Keratinocyte (primary cell): ENCODE results near the gene CIT. TPM values are rescaled to one million over a fixed set of nuclear protein-coding genes. Genes with fewer than 3 reads are reported as not detected.

Experiments
- DNase-seq: peaks from one replicate; pipeline ENCODE4 v3.0.0-alpha.2; 2011; ENCODE audit warnings: low read depth, missing footprints, low spot score
- FAIRE-seq: peaks from 2 replicates; lab custom pipeline; 2011; peaks lifted over from hg19 to GRCh38; lab: Jason Lieb, UNC
- H2AFZ ChIP-seq: 2 replicates; pipeline ENCODE4 v1.6.0; 2012; ENCODE audit warnings: low read length, control low read depth, inconsistent platforms; ENCODE audit not compliant: control insufficient read depth
- H3K27ac ChIP-seq: 2 replicates; pipeline ENCODE4 v1.5.1; 2011; ENCODE audit warnings: low read length; ENCODE audit not compliant: control insufficient read depth, insufficient read depth
- H3K27me3 ChIP-seq: 3 replicates; pipeline ENCODE4 v1.6.0; 2011; ENCODE audit warnings: low read length; ENCODE audit not compliant: control insufficient read depth, insufficient read depth; ENCODE audit errors: extremely low read depth
- H3K36me3 ChIP-seq, 2 experiments: 2 replicates in 1 of 2; 3 replicates in 1 of 2; pipeline ENCODE4 v1.5.1; 2011; ENCODE audit warnings: low read length in 2 of 2, mild to moderate bottlenecking in 1 of 2; ENCODE audit not compliant: control insufficient read depth in 2 of 2, insufficient read depth in 2 of 2; ENCODE audit errors: extremely low read depth in 1 of 2
- H3K4me1 ChIP-seq: 3 replicates; pipeline ENCODE4 v1.5.1; 2011; ENCODE audit warnings: low read length; ENCODE audit not compliant: control insufficient read depth, insufficient read depth; ENCODE audit errors: extremely low read depth
- H3K4me2 ChIP-seq: 3 replicates; pipeline ENCODE4 v1.6.0; 2011; ENCODE audit warnings: low read depth, low read length; ENCODE audit not compliant: control insufficient read depth, insufficient read depth; ENCODE audit errors: extremely low read depth
- H3K4me3 ChIP-seq, 3 experiments: fragments of 200-600 bp in 1 of 3; sonication (generic) in 1 of 3; 2 replicates in 2 of 3; 3 replicates in 1 of 3; pipeline ENCODE4 v1.5.1; 2011 to 2016; ENCODE audit warnings: low read length in 3 of 3, mild to moderate bottlenecking in 3 of 3, control low read depth in 2 of 3, inconsistent platforms in 1 of 3, low read depth in 1 of 3, mixed read lengths in 1 of 3, mixed run types in 1 of 3, moderate library complexity in 1 of 3; ENCODE audit not compliant: control insufficient read depth in 2 of 3, insufficient read depth in 2 of 3; ENCODE audit errors: extremely low read depth in 1 of 3
- H3K79me2 ChIP-seq: 2 replicates; pipeline ENCODE4 v1.6.0; 2012; ENCODE audit warnings: low read length; ENCODE audit not compliant: control insufficient read depth, insufficient read depth
- H3K9ac ChIP-seq: 3 replicates; pipeline ENCODE4 v1.6.0; 2011; ENCODE audit warnings: low read length; ENCODE audit not compliant: control insufficient read depth, insufficient read depth; ENCODE audit errors: extremely low read depth
- H3K9me1 ChIP-seq: 3 replicates; pipeline ENCODE4 v1.6.0; 2011; ENCODE audit warnings: low read length; ENCODE audit not compliant: control insufficient read depth, insufficient read depth; ENCODE audit errors: extremely low read depth
- H3K9me3 ChIP-seq: 2 replicates; pipeline ENCODE4 v1.5.1; 2012; ENCODE audit warnings: low read depth, low read length; ENCODE audit not compliant: control insufficient read depth
- H4K20me1 ChIP-seq: 3 replicates; pipeline ENCODE4 v1.6.0; 2011; ENCODE audit warnings: low read length; ENCODE audit not compliant: control insufficient read depth, insufficient read depth; ENCODE audit errors: extremely low read depth
- CTCF ChIP-seq, 3 experiments: IDR thresholded peaks in 1 of 3; conservative IDR thresholded peaks in 1 of 3; optimal IDR thresholded peaks in 1 of 3; 2 replicates in 2 of 3; 3 replicates in 1 of 3; pipeline versions ENCODE3 to v1.5.1; 2011; ENCODE audit warnings: low read length in 3 of 3, mild to moderate bottlenecking in 3 of 3, moderate library complexity in 2 of 3, control low read depth in 1 of 3, inconsistent platforms in 1 of 3; ENCODE audit not compliant: insufficient read depth in 2 of 3; ENCODE audit errors: extremely low read depth in 1 of 3
- EZH2 ChIP-seq: IDR thresholded peaks from one replicate; pipeline ENCODE4 v1.6.1; 2012; ENCODE audit warnings: inconsistent platforms, mild to moderate bottlenecking, low read length, moderate library complexity
- dilution Hi-C: fragments of 300-500 bp; cut with MboI; formaldehyde crosslinking; loops from one replicate; pipeline ENCODE4 v1.7.0; 2020; ENCODE audit warnings: low sequenced_read_pairs; ENCODE audit not compliant: extremely low pct_ligation_motif_present
- polyA plus RNA-seq, 5 experiments: library from polyadenylated mRNA; depleted of rRNA in 3 of 5; stranded (reverse) in 3 of 5; stranded (forward) in 1 of 5; unstranded in 1 of 5; fragments of >200 nt; gene quantifications; 1 replicate in 1 of 5; 2 replicates in 3 of 5; 3 replicates in 1 of 5; pipeline versions ENCODE4 v1.2.1 to v1.2.3, GENCODE V29; 2011 to 2012; ENCODE audit warnings: missing spikeins in 2 of 5, low read depth in 1 of 5, low replicate concordance in 1 of 5

Gene CIT
- polyA plus RNA-seq, 1 donor (not counting 4 experiments of a cell fraction or from before 2014, with no cell fraction given), result 6.2 TPM

DNA sequence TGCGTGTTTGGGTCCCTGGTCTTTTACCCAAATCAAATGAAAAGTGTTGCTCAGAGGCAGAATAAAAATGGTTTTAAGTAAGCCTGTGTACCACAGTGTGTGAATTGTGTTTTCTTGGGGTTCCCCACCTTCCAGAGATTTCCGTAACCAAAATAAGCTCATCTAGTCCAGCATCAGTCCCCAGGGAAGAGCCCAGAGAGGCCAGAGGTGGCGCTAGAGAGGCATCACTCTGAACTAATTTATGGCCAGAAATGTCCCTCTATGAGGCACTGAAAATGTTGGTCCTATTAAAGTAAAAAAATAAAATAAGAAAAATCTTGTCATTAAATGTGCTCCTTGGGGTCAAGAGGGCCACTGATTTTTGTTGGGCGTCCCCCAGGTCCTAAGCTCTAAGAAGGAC lies 234.1 kb downstream of the CIT start:
- H4K20me1 ChIP-seq, result no peaks in the 10 kb centered on the region
- H3K9me1 ChIP-seq, result no peaks in the 10 kb centered on the region
- TF ChIP-seq EZH2, result no peak
- TF ChIP-seq CTCF (optimal IDR thresholded peaks at IDR 0.05 in 1 of 3, IDR thresholded peaks at IDR 0.05 in 1 of 3, conservative IDR thresholded peaks at IDR 0.05 in 1 of 3; ENCODE audit: extremely low read depth in 1 of 3, insufficient read depth in 2 of 3, low read length in 3 of 3), result peak in 1 of 3 experiments; percentile 26
- no peak overlapping the region for H3K9ac ChIP-seq
- H3K79me2 ChIP-seq, result no peaks in the 10 kb centered on the region
- H3K27ac ChIP-seq, result no peak overlapping the region
- no peak overlapping the region for H2AFZ ChIP-seq
- H3K4me1 ChIP-seq, result no peaks in the 10 kb centered on the region
- FAIRE-seq (no peak), DNase-seq (no peak)
- H3K4me3 ChIP-seq, result no peak overlapping the region
- H3K9me3 ChIP-seq, result no peaks in the 10 kb centered on the region
- H3K36me3 ChIP-seq, result no peaks in the 10 kb centered on the region
- H3K4me2 ChIP-seq, result no peak overlapping the region
- no peaks in the 10 kb centered on the region for H3K27me3 ChIP-seq
- dilution Hi-C loops, result no loop called here

Other genes starting within 250 kb of the CIT start
- 19.9 to 26.6 TPM (median 22.0 TPM) in 3 replicates for gene PRKAB1, start 209.2 kb downstream of the CIT start, polyA plus RNA-seq
- gene BICDL1, start 111.9 kb upstream of the CIT start, polyA plus RNA-seq, result 5.2 to 8.0 TPM (median 6.4 TPM) in 3 replicates
- gene RAB35, start 239.4 kb upstream of the CIT start, polyA plus RNA-seq, result 51.0 to 68.4 TPM (median 51.6 TPM) in 3 replicates